GM13977 (cell line): ENCODE measurements around the gene ARAP1.

Source experiments
- DNase-seq: peaks from one replicate; pipeline ENCODE4 v3.0.0; 2012; ENCODE audit warnings: low spot score
- CTCF ChIP-seq: IDR thresholded peaks from 2 replicates; pipeline ENCODE4 v1.5.1; 2012; ENCODE audit warnings: mild to moderate bottlenecking, control low read depth; ENCODE audit not compliant: insufficient read depth; ENCODE audit errors: extremely low read depth, missing control alignments
- in situ Hi-C: fragments of 300-500 bp; cut with MboI; formaldehyde crosslinking; loops from one replicate; pipeline ENCODE4 v1.12.0; 2022; ENCODE audit warnings: low sequenced_read_pairs, low pct_unique_long_range_greater_than_20kb, mixed read lengths, inconsistent platforms; ENCODE audit not compliant: unreplicated experiment

The ARAP1 gene

GRCh38 chr11:72670041-72670440, 82.2 kb downstream of the ARAP1 start:
- DNase-seq, result no peak
- no peak for TF ChIP-seq CTCF
- in situ Hi-C loops, result no loop called here

- no peak for DNase-seq
- in situ Hi-C loops, result no loop called here
- TF ChIP-seq CTCF, result no peak
Measured at GRCh38 chr11:72669527-72669926, 82.7 kb downstream of the ARAP1 start.

GRCh38 chr11:72668629-72669347, 83.4 kb downstream of the ARAP1 start:
- in situ Hi-C loops, result no loop called here
- peak; percentile 92 for DNase-seq
- no peak for TF ChIP-seq CTCF

GRCh38 chr11:72665911-72666472, 86.2 kb downstream of the ARAP1 start:
- no peak for TF ChIP-seq CTCF
- no peak for DNase-seq
- in situ Hi-C loops, result no loop called here

GRCh38 chr11:72662036-72662435, 90.2 kb downstream of the ARAP1 start:
- TF ChIP-seq CTCF, result no peak
- in situ Hi-C loops, result no loop called here
- no peak for DNase-seq

- no peak for TF ChIP-seq CTCF
- in situ Hi-C loops, result no loop called here
- DNase-seq, result no peak
Measured at GRCh38 chr11:72661486-72661885, 90.7 kb downstream of the ARAP1 start.
